ENCODE results near the gene ZNF597.
A peak's percentile ranks its signal among the peaks of the same experiment; 100 is the strongest.

ZNF597 gene

DNA sequence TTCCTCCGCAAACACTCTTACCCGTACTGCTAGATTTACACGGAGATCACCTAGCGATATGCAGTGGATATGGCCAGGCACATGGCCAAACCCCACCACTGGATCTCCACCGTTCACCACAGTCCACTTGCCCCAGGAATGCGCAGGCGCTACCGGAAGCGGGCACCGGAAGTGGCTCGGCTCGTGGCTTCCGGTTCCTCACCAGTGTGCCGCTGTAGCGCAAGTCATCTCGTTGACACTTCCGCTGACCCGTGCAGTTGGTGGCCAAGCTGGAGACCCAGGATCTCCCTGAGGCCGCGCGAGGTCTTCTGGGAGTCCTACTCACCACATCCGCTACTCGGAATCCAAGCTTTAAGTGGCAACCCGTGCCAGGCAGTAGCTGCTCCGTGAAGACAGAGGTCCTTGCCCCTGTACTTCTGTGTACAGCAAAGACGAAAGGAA, 11.5 kb downstream of the ZNF597 start:
- no peak overlapping the region for H3K9ac ChIP-seq (ENCODE audit: low read depth, low read length)
- no peaks in the 10 kb centered on the region for H3K27me3 ChIP-seq (ENCODE audit: insufficient read depth, low read length, poor library complexity)
- H3K79me2 ChIP-seq (ENCODE audit: insufficient read depth, low read length) = no peaks in the 10 kb centered on the region
- H3K4me3 ChIP-seq (ENCODE audit: low read depth in 1 of 2, low read length in 2 of 2) = no peak overlapping the region
- ATAC-seq (ENCODE audit: insufficient read depth, low read depth) (no peak), DNase-seq (no peak)
- TF ChIP-seq, protein P1, sequence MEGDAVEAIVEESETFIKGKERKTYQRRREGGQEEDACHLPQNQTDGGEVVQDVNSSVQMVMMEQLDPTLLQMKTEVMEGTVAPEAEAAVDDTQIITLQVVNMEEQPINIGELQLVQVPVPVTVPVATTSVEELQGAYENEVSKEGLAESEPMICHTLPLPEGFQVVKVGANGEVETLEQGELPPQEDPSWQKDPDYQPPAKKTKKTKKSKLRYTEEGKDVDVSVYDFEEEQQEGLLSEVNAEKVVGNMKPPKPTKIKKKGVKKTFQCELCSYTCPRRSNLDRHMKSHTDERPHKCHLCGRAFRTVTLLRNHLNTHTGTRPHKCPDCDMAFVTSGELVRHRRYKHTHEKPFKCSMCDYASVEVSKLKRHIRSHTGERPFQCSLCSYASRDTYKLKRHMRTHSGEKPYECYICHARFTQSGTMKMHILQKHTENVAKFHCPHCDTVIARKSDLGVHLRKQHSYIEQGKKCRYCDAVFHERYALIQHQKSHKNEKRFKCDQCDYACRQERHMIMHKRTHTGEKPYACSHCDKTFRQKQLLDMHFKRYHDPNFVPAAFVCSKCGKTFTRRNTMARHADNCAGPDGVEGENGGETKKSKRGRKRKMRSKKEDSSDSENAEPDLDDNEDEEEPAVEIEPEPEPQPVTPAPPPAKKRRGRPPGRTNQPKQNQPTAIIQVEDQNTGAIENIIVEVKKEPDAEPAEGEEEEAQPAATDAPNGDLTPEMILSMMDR (IDR thresholded peaks at IDR 0.05; ENCODE audit: borderline replicate concordance, extremely low read depth, low read length, poor library complexity, severe bottlenecking) = no peak
- TF ChIP-seq EZH2 (IDR thresholded peaks at IDR 0.05; ENCODE audit: borderline replicate concordance, low read depth, low read length, severe bottlenecking) = no peak
- H3K27ac ChIP-seq (ENCODE audit: low read length) = no peak overlapping the region
- H4K20me1 ChIP-seq (ENCODE audit: insufficient read depth, low read length) = no peaks in the 10 kb centered on the region
- no peaks in the 10 kb centered on the region for H3K9me3 ChIP-seq (ENCODE audit: insufficient read depth, low read length, severe bottlenecking)
- peaks cover 11% of the 10 kb centered on the region; the same call in 1 of the 2 replicates for H3K36me3 ChIP-seq (ENCODE audit: insufficient read depth, low read length)
- H3K4me1 ChIP-seq (ENCODE audit: insufficient read depth, low read length) = no peaks in the 10 kb centered on the region
- H2AFZ ChIP-seq (ENCODE audit: low read depth, low read length) = no peak overlapping the region
- H3K4me2 ChIP-seq (ENCODE audit: insufficient read depth, low read length) = no peak overlapping the region

DNA sequence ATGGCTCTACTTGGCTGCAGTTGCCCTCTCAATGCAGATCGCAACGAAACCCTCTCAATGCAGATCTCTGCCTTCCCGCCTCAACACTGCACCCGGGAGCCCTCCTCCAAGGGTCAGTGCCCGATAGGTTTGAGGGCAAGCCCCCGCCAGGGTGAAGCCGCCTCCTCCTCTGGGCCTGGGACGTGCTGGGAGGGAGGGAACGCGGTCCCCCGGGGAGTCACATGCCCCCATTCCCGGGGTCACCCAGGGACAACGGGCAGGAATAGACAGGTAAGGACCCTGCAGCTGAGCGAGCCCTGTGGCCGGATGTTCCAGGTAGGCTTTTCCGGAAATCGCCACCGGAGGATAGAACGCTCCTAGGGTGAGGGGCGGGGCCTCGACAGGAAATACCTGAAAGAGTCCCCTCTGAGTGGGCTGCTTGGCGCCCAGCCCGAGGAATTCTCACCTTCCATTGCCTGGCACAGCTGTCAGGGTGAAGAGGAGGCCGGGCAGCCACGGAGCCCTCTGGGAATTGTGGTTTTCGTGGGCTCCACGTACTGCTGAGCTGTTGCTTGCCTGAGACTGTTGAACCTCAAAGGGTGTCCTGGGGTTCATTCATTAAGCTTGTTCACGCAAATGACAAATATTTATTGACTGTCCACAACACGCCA, 29.4 kb downstream of the ZNF597 start:
- H3K4me1 ChIP-seq (ENCODE audit: insufficient read depth, low read length) = no peaks in the 10 kb centered on the region
- no peak overlapping the region for H3K4me2 ChIP-seq (ENCODE audit: insufficient read depth, low read length)
- no peaks in the 10 kb centered on the region for H3K79me2 ChIP-seq (ENCODE audit: insufficient read depth, low read length)
- no peak overlapping the region for H3K4me3 ChIP-seq (ENCODE audit: low read depth in 1 of 2, low read length in 2 of 2)
- H3K9ac ChIP-seq (ENCODE audit: low read depth, low read length) = no peak overlapping the region
- ATAC-seq (ENCODE audit: insufficient read depth, low read depth) = peak; percentile 50; the same call in 1 of the 3 replicates
- peaks cover 18% of the 10 kb centered on the region for H3K9me3 ChIP-seq (ENCODE audit: insufficient read depth, low read length, severe bottlenecking)
- no peaks in the 10 kb centered on the region for H3K27me3 ChIP-seq (ENCODE audit: insufficient read depth, low read length, poor library complexity)
- TF ChIP-seq, protein P1 (IDR thresholded peaks at IDR 0.05; ENCODE audit: borderline replicate concordance, extremely low read depth, low read length, poor library complexity, severe bottlenecking) = no peak
- TF ChIP-seq EZH2 (IDR thresholded peaks at IDR 0.05; ENCODE audit: borderline replicate concordance, low read depth, low read length, severe bottlenecking) = no peak
- no peak overlapping the region for H3K27ac ChIP-seq (ENCODE audit: low read length)
- H4K20me1 ChIP-seq (ENCODE audit: insufficient read depth, low read length) = no peaks in the 10 kb centered on the region
- H2AFZ ChIP-seq (ENCODE audit: low read depth, low read length) = no peak overlapping the region
- H3K36me3 ChIP-seq (ENCODE audit: insufficient read depth, low read length) = peaks cover 4% of the 10 kb centered on the region
- peak; percentile 46 for DNase-seq

DNA sequence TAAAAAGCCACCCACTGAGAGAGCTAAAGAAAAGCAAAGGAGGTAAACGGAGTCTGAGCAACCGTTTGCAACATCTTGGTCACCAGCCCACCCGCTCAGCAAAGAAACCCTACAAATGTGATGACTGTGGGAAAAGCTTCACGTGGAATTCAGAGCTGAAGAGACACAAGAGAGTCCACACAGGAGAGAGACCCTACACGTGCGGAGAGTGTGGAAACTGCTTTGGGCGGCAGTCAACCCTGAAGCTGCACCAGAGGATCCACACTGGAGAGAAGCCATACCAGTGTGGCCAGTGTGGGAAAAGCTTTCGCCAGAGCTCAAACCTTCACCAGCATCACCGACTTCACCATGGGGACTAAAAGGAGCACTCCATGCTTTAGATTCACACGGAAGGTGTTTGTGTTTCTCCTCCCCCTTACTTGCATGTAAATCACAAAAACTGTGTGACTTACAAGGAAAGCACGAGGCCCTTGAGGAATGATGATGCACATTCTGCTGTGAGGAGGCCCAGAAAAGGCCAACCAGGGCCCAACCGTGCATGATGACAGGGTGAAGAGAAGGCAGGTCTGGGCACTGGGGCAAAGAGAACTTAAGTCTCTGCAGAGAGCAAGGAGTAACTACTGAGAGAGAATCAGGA, 34.6 kb downstream of the ZNF597 start:
- no peak overlapping the region for H3K4me2 ChIP-seq (ENCODE audit: insufficient read depth, low read length)
- peaks cover 10% of the 10 kb centered on the region; the same call in 1 of the 2 replicates for H3K79me2 ChIP-seq (ENCODE audit: insufficient read depth, low read length)
- H3K4me3 ChIP-seq (ENCODE audit: low read depth in 1 of 2, low read length in 2 of 2) = no peak overlapping the region
- no peak overlapping the region for H3K27ac ChIP-seq (ENCODE audit: low read length)
- peaks cover 49% of the 10 kb centered on the region for H3K9me3 ChIP-seq (ENCODE audit: insufficient read depth, low read length, severe bottlenecking)
- DNase-seq = no peak
- H3K9ac ChIP-seq (ENCODE audit: low read depth, low read length) = no peak overlapping the region
- H3K27me3 ChIP-seq (ENCODE audit: insufficient read depth, low read length, poor library complexity) = no peaks in the 10 kb centered on the region
- H2AFZ ChIP-seq (ENCODE audit: low read depth, low read length) = no peak overlapping the region
- peaks cover 56% of the 10 kb centered on the region for H3K36me3 ChIP-seq (ENCODE audit: insufficient read depth, low read length)
- no peaks in the 10 kb centered on the region for H4K20me1 ChIP-seq (ENCODE audit: insufficient read depth, low read length)
- no peak for ATAC-seq (ENCODE audit: insufficient read depth, low read depth)
- H3K4me1 ChIP-seq (ENCODE audit: insufficient read depth, low read length) = peaks cover 4% of the 10 kb centered on the region
- no peak for TF ChIP-seq EZH2 (IDR thresholded peaks at IDR 0.05; ENCODE audit: borderline replicate concordance, low read depth, low read length, severe bottlenecking)
- TF ChIP-seq, protein P1 (IDR thresholded peaks at IDR 0.05; ENCODE audit: borderline replicate concordance, extremely low read depth, low read length, poor library complexity, severe bottlenecking) = no peak

Data from DND-41 (cell line).